KMS-11 (cell line): ENCODE measurements around the gene POU2AF2.

Experiments
- H2AFZ ChIP-seq: fragments of 200-600 bp; sonication (generic); 2 replicates; pipeline ENCODE4 v1.6.1; 2016; ENCODE audit warnings: antibody characterized with exemption, mixed run types, low read depth
- H3K27ac ChIP-seq: fragments of 200-600 bp; sonication (generic); 2 replicates; pipeline ENCODE4 v1.6.1; 2016; ENCODE audit warnings: mild to moderate bottlenecking, mixed run types
- H3K27me3 ChIP-seq: fragments of 200-600 bp; sonication (generic); 2 replicates; pipeline ENCODE4 v1.6.1; 2017; ENCODE audit warnings: mild to moderate bottlenecking, low read depth, mixed run types, moderate library complexity; ENCODE audit not compliant: insufficient read depth
- H3K36me3 ChIP-seq: fragments of 200-600 bp; sonication (generic); 2 replicates; pipeline ENCODE4 v1.6.1; 2017; ENCODE audit warnings: mild to moderate bottlenecking, mixed run types; ENCODE audit not compliant: insufficient read depth
- H3K4me1 ChIP-seq: fragments of 200-600 bp; sonication (generic); 2 replicates; pipeline ENCODE4 v1.6.1; 2016; ENCODE audit warnings: mild to moderate bottlenecking, low read depth, mixed run types; ENCODE audit not compliant: poor library complexity, severe bottlenecking
- H3K4me2 ChIP-seq: fragments of 200-600 bp; sonication (generic); 2 replicates; pipeline ENCODE4 v1.7.0; 2016; ENCODE audit warnings: mild to moderate bottlenecking, mixed run types
- H3K4me3 ChIP-seq: fragments of 200-600 bp; sonication (generic); IDR thresholded peaks from 2 replicates; pipeline ENCODE4 v1.6.1; 2017; ENCODE audit warnings: low read depth, low read length, mixed read lengths; ENCODE audit not compliant: insufficient read depth
- H3K79me2 ChIP-seq: fragments of 200-600 bp; sonication (generic); 2 replicates; pipeline ENCODE4 v1.6.1; 2016; ENCODE audit warnings: low read depth, mixed run types; ENCODE audit not compliant: insufficient read depth
- H3K9ac ChIP-seq: fragments of 200-600 bp; sonication (generic); 2 replicates; pipeline ENCODE4 v1.6.1; 2016; ENCODE audit warnings: mild to moderate bottlenecking, mixed run types
- H4K20me1 ChIP-seq: fragments of 200-600 bp; sonication (generic); 2 replicates; pipeline ENCODE4 v1.6.1; 2016; ENCODE audit warnings: mild to moderate bottlenecking, mixed run types; ENCODE audit not compliant: insufficient read depth
- TF ChIP-seq, protein P1 (sequence below): fragments of 200-600 bp; sonication (generic); conservative IDR thresholded peaks from 2 replicates; pipeline ENCODE4 v1.6.1; 2017; ENCODE audit warnings: low read depth, mild to moderate bottlenecking, antibody characterized with exemption, low read length, moderate library complexity, mixed read lengths

Gene POU2AF2

GRCh38 chr11:111301842-111302118 is 56.3 kb downstream of the POU2AF2 start:
- H3K9ac ChIP-seq, result no peak overlapping the region
- H3K4me3 ChIP-seq, result no peak overlapping the region
- H3K36me3 ChIP-seq, result no peaks in the 10 kb centered on the region
- H2AFZ ChIP-seq, result no peak overlapping the region
- H3K27me3 ChIP-seq, result no peaks in the 10 kb centered on the region
- TF ChIP-seq, protein P1, sequence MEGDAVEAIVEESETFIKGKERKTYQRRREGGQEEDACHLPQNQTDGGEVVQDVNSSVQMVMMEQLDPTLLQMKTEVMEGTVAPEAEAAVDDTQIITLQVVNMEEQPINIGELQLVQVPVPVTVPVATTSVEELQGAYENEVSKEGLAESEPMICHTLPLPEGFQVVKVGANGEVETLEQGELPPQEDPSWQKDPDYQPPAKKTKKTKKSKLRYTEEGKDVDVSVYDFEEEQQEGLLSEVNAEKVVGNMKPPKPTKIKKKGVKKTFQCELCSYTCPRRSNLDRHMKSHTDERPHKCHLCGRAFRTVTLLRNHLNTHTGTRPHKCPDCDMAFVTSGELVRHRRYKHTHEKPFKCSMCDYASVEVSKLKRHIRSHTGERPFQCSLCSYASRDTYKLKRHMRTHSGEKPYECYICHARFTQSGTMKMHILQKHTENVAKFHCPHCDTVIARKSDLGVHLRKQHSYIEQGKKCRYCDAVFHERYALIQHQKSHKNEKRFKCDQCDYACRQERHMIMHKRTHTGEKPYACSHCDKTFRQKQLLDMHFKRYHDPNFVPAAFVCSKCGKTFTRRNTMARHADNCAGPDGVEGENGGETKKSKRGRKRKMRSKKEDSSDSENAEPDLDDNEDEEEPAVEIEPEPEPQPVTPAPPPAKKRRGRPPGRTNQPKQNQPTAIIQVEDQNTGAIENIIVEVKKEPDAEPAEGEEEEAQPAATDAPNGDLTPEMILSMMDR, result no peak
- H3K4me2 ChIP-seq, result no peak overlapping the region
- no peaks in the 10 kb centered on the region for H3K4me1 ChIP-seq
- no peaks in the 10 kb centered on the region for H3K79me2 ChIP-seq
- no peak overlapping the region for H3K27ac ChIP-seq
- no peaks in the 10 kb centered on the region for H4K20me1 ChIP-seq

- Histone ChIP-seq H3K4me2 (no peak overlapping the region), H3K4me1 (no peaks in the 10 kb centered on the region), H3K79me2 (no peaks in the 10 kb centered on the region), H2AFZ (no peak overlapping the region), H3K4me3 (no peak overlapping the region), H3K36me3 (no peaks in the 10 kb centered on the region), H3K9ac (no peak overlapping the region), H3K27me3 (no peaks in the 10 kb centered on the region), H3K27ac (no peak overlapping the region), H4K20me1 (no peaks in the 10 kb centered on the region)
- TF ChIP-seq, protein P1, result no peak
Measured at GRCh38 chr11:111302298-111302697, 56.8 kb downstream of the POU2AF2 start.

DNA sequence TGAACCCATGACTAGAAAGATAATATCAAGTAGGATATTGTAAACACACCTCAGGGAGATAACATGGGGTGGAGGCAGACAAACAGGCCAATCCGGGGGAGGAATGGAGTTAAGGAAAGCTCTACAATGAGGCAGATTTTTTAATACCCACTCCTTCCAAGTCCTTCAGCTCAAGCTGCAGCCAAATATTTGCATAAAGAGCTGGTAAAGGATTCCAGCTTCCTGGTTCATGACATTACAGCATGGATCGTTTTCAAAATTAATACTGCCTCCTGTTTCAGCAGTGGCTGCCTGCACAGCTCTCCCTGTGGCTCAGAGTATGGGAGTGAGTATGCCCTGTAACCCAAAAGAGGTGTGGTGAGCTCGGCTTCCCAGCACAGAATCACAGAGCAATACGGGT is 57.9 kb downstream of the POU2AF2 start:
- Histone ChIP-seq H3K27me3 (no peaks in the 10 kb centered on the region), H3K79me2 (no peaks in the 10 kb centered on the region), H3K4me2 (no peak overlapping the region), H3K4me1 (no peaks in the 10 kb centered on the region), H3K36me3 (no peaks in the 10 kb centered on the region), H3K4me3 (no peak overlapping the region), H3K9ac (no peak overlapping the region), H2AFZ (no peak overlapping the region), H4K20me1 (no peaks in the 10 kb centered on the region), H3K27ac (no peak overlapping the region)
- TF ChIP-seq, protein P1, result no peak

DNA sequence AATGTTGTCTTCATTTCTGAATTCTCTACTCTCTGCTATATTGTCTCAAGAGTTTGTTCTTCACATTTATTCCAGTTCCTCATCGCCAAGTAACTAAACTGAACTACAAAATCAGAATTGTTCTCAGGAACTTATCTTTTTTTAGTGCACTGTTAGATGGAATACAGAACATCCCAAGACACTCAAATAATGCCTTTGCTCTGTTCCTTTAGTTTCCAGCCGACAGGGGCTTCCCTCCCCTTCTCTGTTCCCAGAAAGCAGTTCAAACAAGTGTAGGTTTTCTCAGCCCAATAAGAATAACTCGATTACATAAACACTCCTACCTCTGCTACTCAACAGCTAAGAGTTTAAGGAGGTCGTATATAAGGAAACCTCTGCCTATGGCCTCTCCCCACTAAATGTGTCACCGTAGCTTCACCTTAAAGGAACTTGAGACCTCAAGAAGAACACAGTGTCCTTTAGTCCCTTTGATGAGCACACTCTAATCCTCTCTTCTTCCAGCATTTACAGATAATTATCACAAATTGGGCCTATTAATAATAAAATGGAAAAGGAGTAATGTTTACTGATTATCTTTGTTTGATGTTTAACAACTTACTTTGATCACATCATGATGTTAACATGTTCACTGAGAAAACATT is 59.8 kb downstream of the POU2AF2 start:
- TF ChIP-seq, protein P1, result no peak
- no peak overlapping the region for H3K4me3 ChIP-seq
- no peaks in the 10 kb centered on the region for H3K36me3 ChIP-seq
- no peaks in the 10 kb centered on the region for H3K27me3 ChIP-seq
- no peaks in the 10 kb centered on the region for H3K4me1 ChIP-seq
- H3K9ac ChIP-seq, result no peak overlapping the region
- no peak overlapping the region for H2AFZ ChIP-seq
- no peaks in the 10 kb centered on the region for H4K20me1 ChIP-seq
- no peaks in the 10 kb centered on the region for H3K79me2 ChIP-seq
- no peak overlapping the region for H3K4me2 ChIP-seq
- H3K27ac ChIP-seq, result no peak overlapping the region

GRCh38 chr11:111305876-111306275 is 60.4 kb downstream of the POU2AF2 start:
- H3K27ac ChIP-seq, result no peak overlapping the region
- no peak overlapping the region for H2AFZ ChIP-seq
- no peaks in the 10 kb centered on the region for H3K79me2 ChIP-seq
- H3K4me1 ChIP-seq, result no peaks in the 10 kb centered on the region
- H4K20me1 ChIP-seq, result no peaks in the 10 kb centered on the region
- no peak overlapping the region for H3K4me3 ChIP-seq
- no peaks in the 10 kb centered on the region for H3K27me3 ChIP-seq
- TF ChIP-seq, protein P1, result no peak
- no peaks in the 10 kb centered on the region for H3K36me3 ChIP-seq
- no peak overlapping the region for H3K4me2 ChIP-seq
- H3K9ac ChIP-seq, result no peak overlapping the region
